ENCODE measurements around the gene TSPAN32. TPM values are rescaled to one million over a fixed set of nuclear protein-coding genes. Genes with fewer than 3 reads are reported as not detected.

The TSPAN32 gene
- polyA plus RNA-seq, 1 experiment = 0.42 TPM

GRCh38 chr11:2271077-2271326 is 30.8 kb upstream of the TSPAN32 start:
- peaks cover 23% of the 10 kb centered on the region for H3K27me3 ChIP-seq (ENCODE audit: control insufficient read depth, insufficient read depth, low read length)

GRCh38 chr11:2271327-2272227 is 30.2 kb upstream of the TSPAN32 start:
- TF ChIP-seq, protein P1, sequence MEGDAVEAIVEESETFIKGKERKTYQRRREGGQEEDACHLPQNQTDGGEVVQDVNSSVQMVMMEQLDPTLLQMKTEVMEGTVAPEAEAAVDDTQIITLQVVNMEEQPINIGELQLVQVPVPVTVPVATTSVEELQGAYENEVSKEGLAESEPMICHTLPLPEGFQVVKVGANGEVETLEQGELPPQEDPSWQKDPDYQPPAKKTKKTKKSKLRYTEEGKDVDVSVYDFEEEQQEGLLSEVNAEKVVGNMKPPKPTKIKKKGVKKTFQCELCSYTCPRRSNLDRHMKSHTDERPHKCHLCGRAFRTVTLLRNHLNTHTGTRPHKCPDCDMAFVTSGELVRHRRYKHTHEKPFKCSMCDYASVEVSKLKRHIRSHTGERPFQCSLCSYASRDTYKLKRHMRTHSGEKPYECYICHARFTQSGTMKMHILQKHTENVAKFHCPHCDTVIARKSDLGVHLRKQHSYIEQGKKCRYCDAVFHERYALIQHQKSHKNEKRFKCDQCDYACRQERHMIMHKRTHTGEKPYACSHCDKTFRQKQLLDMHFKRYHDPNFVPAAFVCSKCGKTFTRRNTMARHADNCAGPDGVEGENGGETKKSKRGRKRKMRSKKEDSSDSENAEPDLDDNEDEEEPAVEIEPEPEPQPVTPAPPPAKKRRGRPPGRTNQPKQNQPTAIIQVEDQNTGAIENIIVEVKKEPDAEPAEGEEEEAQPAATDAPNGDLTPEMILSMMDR (IDR thresholded peaks at IDR 0.05; ENCODE audit: insufficient read depth, low read depth, low read length) = no peak
- ChIA-PET POLR2A (no interaction called here), CTCF (no interaction called here)
- DNase-seq (ENCODE audit: low read depth) = no peak
- Histone ChIP-seq H3K36me3 (ENCODE audit: control insufficient read depth, insufficient read depth, low read length) (no peaks in the 10 kb centered on the region), H3K27me3 (ENCODE audit: control insufficient read depth, insufficient read depth, low read length) (peaks cover 23% of the 10 kb centered on the region), H3K4me3 (ENCODE audit: low read depth, low read length) (no peak overlapping the region)

More at GRCh38 chr11:2271077-2271326, 30.8 kb upstream of the TSPAN32 start:
- CTCF ChIA-PET = no interaction called here
- TF ChIP-seq, protein P1 (IDR thresholded peaks at IDR 0.05; ENCODE audit: insufficient read depth, low read depth, low read length) = no peak
- no peak overlapping the region for H3K4me3 ChIP-seq (ENCODE audit: low read depth, low read length)
- H3K36me3 ChIP-seq (ENCODE audit: control insufficient read depth, insufficient read depth, low read length) = no peaks in the 10 kb centered on the region
- POLR2A ChIA-PET = no interaction called here
- no peak for DNase-seq (ENCODE audit: low read depth)

DNA sequence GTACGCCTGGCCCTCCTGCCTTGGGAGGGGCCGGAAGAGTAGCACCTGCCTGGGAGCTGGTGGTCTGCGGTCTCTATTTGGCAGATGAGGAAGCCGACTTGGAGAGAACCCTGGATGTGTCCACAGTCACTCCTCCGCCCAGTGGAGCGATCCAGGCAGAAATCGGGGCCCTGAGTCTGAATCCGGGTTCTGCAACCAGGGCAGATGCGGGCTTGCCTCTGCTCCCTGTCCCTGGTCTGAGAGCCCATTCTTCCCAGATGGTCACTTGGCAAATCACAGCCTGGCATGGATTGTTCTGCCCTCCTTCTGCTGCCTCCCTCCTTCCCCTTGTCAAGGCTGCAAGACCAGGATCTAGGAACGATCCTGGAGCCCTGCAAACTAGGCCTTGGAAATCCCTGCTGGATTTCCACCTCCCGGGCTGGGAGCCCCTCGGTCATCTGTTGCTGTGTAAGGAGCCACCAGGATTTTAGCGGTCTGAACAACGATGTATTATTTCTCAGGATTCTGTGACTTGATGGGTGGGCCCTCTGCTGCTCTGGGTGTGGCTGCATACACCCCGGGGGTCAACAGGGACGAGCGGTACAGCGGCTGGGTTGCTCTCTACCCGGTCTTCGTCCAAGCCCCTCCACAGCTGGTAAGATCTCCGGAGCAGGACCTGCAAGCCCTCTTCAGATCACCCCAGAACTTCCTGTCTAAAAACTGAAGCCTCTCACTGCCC is 29.4 kb upstream of the TSPAN32 start:
- TF ChIP-seq, protein P1 (IDR thresholded peaks at IDR 0.05; ENCODE audit: insufficient read depth, low read depth, low read length) = no peak
- Histone ChIP-seq H3K4me3 (ENCODE audit: low read depth, low read length) (no peak overlapping the region), H3K27me3 (ENCODE audit: control insufficient read depth, insufficient read depth, low read length) (peaks cover 26% of the 10 kb centered on the region), H3K36me3 (ENCODE audit: control insufficient read depth, insufficient read depth, low read length) (no peaks in the 10 kb centered on the region)
- no peak for DNase-seq (ENCODE audit: low read depth)
- ChIA-PET CTCF (no interaction called here), POLR2A (no interaction called here)

DNA sequence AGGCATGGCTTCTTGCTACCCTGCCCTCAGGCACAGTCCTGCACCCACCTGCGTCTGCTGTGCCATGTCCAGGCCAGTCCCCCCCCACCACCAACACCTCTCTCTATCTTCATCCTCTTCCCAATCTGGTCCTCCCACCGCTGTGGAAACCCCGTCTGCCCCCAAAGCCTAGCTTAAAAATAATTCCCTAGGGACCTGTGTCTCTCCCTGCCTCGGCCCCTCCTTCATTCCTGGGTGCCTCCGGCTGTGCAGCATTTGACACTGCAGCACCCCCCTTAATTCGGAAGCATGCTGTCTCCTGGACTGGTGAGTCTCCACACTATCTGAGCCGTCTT is 28.9 kb upstream of the TSPAN32 start:
- TF ChIP-seq, protein P1 (IDR thresholded peaks at IDR 0.05; ENCODE audit: insufficient read depth, low read depth, low read length) = no peak
- DNase-seq (ENCODE audit: low read depth) = no peak
- Histone ChIP-seq H3K36me3 (ENCODE audit: control insufficient read depth, insufficient read depth, low read length) (no peaks in the 10 kb centered on the region), H3K27me3 (ENCODE audit: control insufficient read depth, insufficient read depth, low read length) (peaks cover 27% of the 10 kb centered on the region), H3K4me3 (ENCODE audit: low read depth, low read length) (no peak overlapping the region)
- ChIA-PET CTCF (interaction anchor here (1.0 to 1.2 kb wide), 2 partner anchors 32 to 148 kb away, joined by 3 to 4 read pairs; no protein-coding TSS in a partner anchor), POLR2A (no interaction called here)

GRCh38 chr11:2273311-2273710 is 28.5 kb upstream of the TSPAN32 start:
- H3K4me3 ChIP-seq (ENCODE audit: low read depth, low read length) = no peak overlapping the region
- H3K27me3 ChIP-seq (ENCODE audit: control insufficient read depth, insufficient read depth, low read length) = peaks cover 26% of the 10 kb centered on the region
- H3K36me3 ChIP-seq (ENCODE audit: control insufficient read depth, insufficient read depth, low read length) = no peaks in the 10 kb centered on the region
- DNase-seq (ENCODE audit: low read depth) = no peak
- TF ChIP-seq, protein P1 (IDR thresholded peaks at IDR 0.05; ENCODE audit: insufficient read depth, low read depth, low read length) = no peak
- POLR2A ChIA-PET = no interaction called here
- CTCF ChIA-PET = interaction anchor here (1.0 to 1.2 kb wide), 3 partner anchors 32 to 258 kb away, joined by 3 to 4 read pairs (median 3); no protein-coding TSS in a partner anchor

Measured in BJ (cell line).